Liver (tissue), 9 donors: Measurements from ENCODE around the gene THEMIS. TPM values are rescaled to one million over a fixed set of nuclear protein-coding genes. Genes with fewer than 3 reads are reported as not detected.

Source experiments
- DNase-seq: peaks from one replicate; pipeline ENCODE4 v3.0.0-alpha.2; 2017; ENCODE audit warnings: low spot score
- H3K27ac ChIP-seq, 2 donors: one replicate each; pipeline ENCODE4 v1.7.0; 2013; ENCODE audit warnings: inconsistent platforms in 2 of 2, low read length in 2 of 2, control low read depth in 1 of 2, low read depth in 1 of 2, mild to moderate bottlenecking in 1 of 2
- H3K27me3 ChIP-seq, 4 donors: one replicate each; pipeline versions ENCODE4 v1.6.1 to v1.7.0; 2013; ENCODE audit warnings: low read length in 3 of 4, inconsistent platforms in 1 of 4, mild to moderate bottlenecking in 1 of 4, moderate library complexity in 1 of 4; ENCODE audit not compliant: control insufficient read depth in 4 of 4, insufficient read depth in 4 of 4
- H3K36me3 ChIP-seq, 4 donors: one replicate each; pipeline versions ENCODE4 v1.6.1 to v1.7.0; 2013; ENCODE audit warnings: low read length in 3 of 4, mild to moderate bottlenecking in 3 of 4, low read depth in 1 of 4, moderate library complexity in 1 of 4; ENCODE audit not compliant: control insufficient read depth in 4 of 4, insufficient read depth in 3 of 4
- H3K4me1 ChIP-seq, 4 donors: one replicate each; pipeline versions ENCODE4 v1.6.1 to v1.7.0; 2013; ENCODE audit warnings: low read length in 3 of 4, mild to moderate bottlenecking in 3 of 4, moderate library complexity in 1 of 4; ENCODE audit not compliant: control insufficient read depth in 4 of 4, insufficient read depth in 4 of 4
- H3K4me3 ChIP-seq, 3 donors: one replicate each; pipeline versions ENCODE4 v1.6.1 to v1.7.0; 2013; ENCODE audit warnings: low read length in 3 of 3, control low read depth in 1 of 3, low read depth in 1 of 3, mild to moderate bottlenecking in 1 of 3
- H3K9ac ChIP-seq, 2 donors: one replicate each; pipeline ENCODE4 v1.7.0; 2013; ENCODE audit warnings: low read length in 2 of 2, mild to moderate bottlenecking in 2 of 2, moderate library complexity in 2 of 2, control low read depth in 1 of 2, low read depth in 1 of 2
- H3K9me3 ChIP-seq, 4 donors: one replicate each; pipeline versions ENCODE4 v1.6.1 to v1.7.0; 2013; ENCODE audit warnings: low read length in 3 of 4; ENCODE audit not compliant: control insufficient read depth in 4 of 4
- EGR1 ChIP-seq, 2 donors: IDR thresholded peaks; 2 replicates each; pipeline ENCODE4 v1.6.1; 2016 to 2018; ENCODE audit warnings: antibody characterized with exemption in 2 of 2, low read depth in 2 of 2
- FOXA2 ChIP-seq: IDR thresholded peaks from 2 replicates; pipeline ENCODE4 v1.6.1; 2016; ENCODE audit warnings: antibody characterized with exemption
- GABPA ChIP-seq, 2 donors: IDR thresholded peaks in 1 of 2; conservative IDR thresholded peaks in 1 of 2; 2 replicates each; pipeline ENCODE4 v1.6.1; 2016; ENCODE audit warnings: antibody characterized with exemption in 2 of 2, mild to moderate bottlenecking in 1 of 2, moderate library complexity in 1 of 2
- HNF4A ChIP-seq, 2 donors: conservative IDR thresholded peaks; 2 replicates each; pipeline ENCODE4 v1.6.1; 2016; ENCODE audit warnings: antibody characterized with exemption in 2 of 2, mild to moderate bottlenecking in 2 of 2
- HNF4G ChIP-seq: IDR thresholded peaks from 2 replicates; pipeline ENCODE4 v1.6.1; 2016; ENCODE audit warnings: antibody characterized with exemption
- JUND ChIP-seq, 2 donors: IDR thresholded peaks; 2 replicates each; pipeline ENCODE4 v1.6.1; 2016; ENCODE audit warnings: antibody characterized with exemption in 2 of 2
- NR2F2 ChIP-seq: IDR thresholded peaks from 2 replicates; pipeline ENCODE4 v1.6.1; 2016; ENCODE audit warnings: antibody characterized with exemption
- RAD21 ChIP-seq, 2 donors: IDR thresholded peaks; 2 replicates each; pipeline ENCODE4 v1.6.1; 2016; ENCODE audit warnings: antibody characterized with exemption in 2 of 2, mild to moderate bottlenecking in 2 of 2
- RXRA ChIP-seq, 2 donors: IDR thresholded peaks; 2 replicates each; pipeline ENCODE4 v1.6.1; 2017 to 2018; ENCODE audit warnings: antibody characterized with exemption in 2 of 2, mild to moderate bottlenecking in 1 of 2
- TAF1 ChIP-seq: conservative IDR thresholded peaks from 2 replicates; pipeline ENCODE4 v1.6.1; 2016; ENCODE audit warnings: antibody characterized with exemption, mild to moderate bottlenecking
- WGBS: extraction: QIAGEN DNeasy Blood & Tissue Kit; methylation state at CpG from one replicate; pipeline ENCODE4 v1.1.7; 2013; 5-methylcytosine and 5-hydroxymethylcytosine counted together
- polyA plus RNA-seq, 2 donors: library from polyadenylated mRNA; stranded (reverse) in 1 of 2; unstranded in 1 of 2; fragments of 200-250 nt in 1 of 2; fragments of >200 nt in 1 of 2; fragmentation: Nextera tagmentation in 1 of 2; extraction: Ambion mirVana in 1 of 2; gene quantifications; one replicate each; pipeline versions ENCODE4 v1.2.1 to v1.2.3, GENCODE V29; 2013 to 2015
- total RNA-seq, 2 donors: library from RNA; depleted of rRNA; stranded (reverse); fragments of >200 nt; gene quantifications; one replicate each; pipeline ENCODE4 v1.2.3, GENCODE V29; 2014
- TF ChIP-seq, protein P1 (sequence below): IDR thresholded peaks from 2 replicates; pipeline ENCODE4 v1.6.1; 2016; ENCODE audit warnings: antibody characterized with exemption, mild to moderate bottlenecking
- TF ChIP-seq, protein P2 (sequence below): IDR thresholded peaks from 2 replicates; pipeline ENCODE4 v1.6.1; 2016; ENCODE audit warnings: antibody characterized with exemption
- TF ChIP-seq, protein P3 (sequence below): fragments of 150-350 bp; IDR thresholded peaks from 2 replicates; pipeline ENCODE4 v1.5.1; 2017; ENCODE audit warnings: improper control_type of control experiment, low read depth, low read length; ENCODE audit not compliant: missing input control
- TF ChIP-seq, protein P4 (sequence below): IDR thresholded peaks from 2 replicates; pipeline ENCODE4 v1.6.1; 2016; ENCODE audit warnings: antibody characterized with exemption
- donor health status: healthy.
- donor health status: healthy.
- donor health status: healthy.
- donor health status: healthy.
- donor health status: healthy.

THEMIS gene
- total and polyA plus RNA-seq, 4 donors = 0.05 to 0.59 (median 0.21) TPM

DNA sequence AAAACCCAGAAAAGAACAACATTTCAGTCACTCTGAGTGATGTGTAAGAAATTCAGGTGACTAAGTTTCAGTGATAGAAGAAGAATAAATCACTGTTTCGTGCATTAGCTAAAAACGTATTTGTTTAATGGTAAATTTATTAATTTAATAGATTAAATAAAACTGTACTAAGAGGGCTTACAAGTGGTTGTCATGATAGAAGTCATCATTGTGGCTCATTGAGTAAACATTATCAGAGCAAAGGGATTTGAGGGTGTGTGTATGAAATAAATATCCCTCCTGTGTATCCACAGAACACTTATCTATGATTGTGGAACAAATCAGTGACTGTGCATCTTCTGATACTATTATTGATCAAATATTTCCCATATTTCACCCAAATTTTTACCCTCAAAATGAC lies 40.1 kb downstream of the THEMIS start (continued):
- TF ChIP-seq, protein P1, sequence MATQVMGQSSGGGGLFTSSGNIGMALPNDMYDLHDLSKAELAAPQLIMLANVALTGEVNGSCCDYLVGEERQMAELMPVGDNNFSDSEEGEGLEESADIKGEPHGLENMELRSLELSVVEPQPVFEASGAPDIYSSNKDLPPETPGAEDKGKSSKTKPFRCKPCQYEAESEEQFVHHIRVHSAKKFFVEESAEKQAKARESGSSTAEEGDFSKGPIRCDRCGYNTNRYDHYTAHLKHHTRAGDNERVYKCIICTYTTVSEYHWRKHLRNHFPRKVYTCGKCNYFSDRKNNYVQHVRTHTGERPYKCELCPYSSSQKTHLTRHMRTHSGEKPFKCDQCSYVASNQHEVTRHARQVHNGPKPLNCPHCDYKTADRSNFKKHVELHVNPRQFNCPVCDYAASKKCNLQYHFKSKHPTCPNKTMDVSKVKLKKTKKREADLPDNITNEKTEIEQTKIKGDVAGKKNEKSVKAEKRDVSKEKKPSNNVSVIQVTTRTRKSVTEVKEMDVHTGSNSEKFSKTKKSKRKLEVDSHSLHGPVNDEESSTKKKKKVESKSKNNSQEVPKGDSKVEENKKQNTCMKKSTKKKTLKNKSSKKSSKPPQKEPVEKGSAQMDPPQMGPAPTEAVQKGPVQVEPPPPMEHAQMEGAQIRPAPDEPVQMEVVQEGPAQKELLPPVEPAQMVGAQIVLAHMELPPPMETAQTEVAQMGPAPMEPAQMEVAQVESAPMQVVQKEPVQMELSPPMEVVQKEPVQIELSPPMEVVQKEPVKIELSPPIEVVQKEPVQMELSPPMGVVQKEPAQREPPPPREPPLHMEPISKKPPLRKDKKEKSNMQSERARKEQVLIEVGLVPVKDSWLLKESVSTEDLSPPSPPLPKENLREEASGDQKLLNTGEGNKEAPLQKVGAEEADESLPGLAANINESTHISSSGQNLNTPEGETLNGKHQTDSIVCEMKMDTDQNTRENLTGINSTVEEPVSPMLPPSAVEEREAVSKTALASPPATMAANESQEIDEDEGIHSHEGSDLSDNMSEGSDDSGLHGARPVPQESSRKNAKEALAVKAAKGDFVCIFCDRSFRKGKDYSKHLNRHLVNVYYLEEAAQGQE = no peak
- TF ChIP-seq, protein P2, sequence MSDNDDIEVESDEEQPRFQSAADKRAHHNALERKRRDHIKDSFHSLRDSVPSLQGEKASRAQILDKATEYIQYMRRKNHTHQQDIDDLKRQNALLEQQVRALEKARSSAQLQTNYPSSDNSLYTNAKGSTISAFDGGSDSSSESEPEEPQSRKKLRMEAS = no peak
- TF ChIP-seq EGR1 (IDR thresholded peaks at IDR 0.05; ENCODE audit: low read depth in 2 of 2) (no peak), HNF4A (conservative IDR thresholded peaks at IDR 0.05) (no peak), NR2F2 (no peak)

DNA sequence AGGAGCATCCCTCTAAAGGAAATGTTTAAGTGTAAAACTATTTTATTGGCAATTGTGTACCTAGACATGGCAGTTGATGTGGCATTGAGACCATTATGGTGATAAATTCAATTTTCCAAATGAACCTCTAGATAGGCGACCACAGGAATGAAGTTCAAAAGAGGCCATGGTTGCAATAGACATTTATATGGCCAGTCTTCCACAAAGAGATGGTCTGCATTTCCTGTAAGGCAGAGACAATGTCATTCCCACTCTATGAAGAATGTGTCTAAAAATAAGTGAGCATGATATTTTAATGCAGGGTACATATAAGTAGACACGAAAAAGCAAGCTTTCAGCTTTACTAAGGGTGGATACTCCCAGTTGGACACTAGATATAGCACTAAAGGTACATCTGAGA lies 40.9 kb downstream of the THEMIS start:
- no peaks in the 10 kb centered on the region for H3K27me3 ChIP-seq
- no peaks in the 10 kb centered on the region for H3K36me3 ChIP-seq
- no peak overlapping the region for H3K4me3 ChIP-seq
- TF ChIP-seq NR2F2 (no peak), GABPA (IDR thresholded peaks at IDR 0.05 in 1 of 2, conservative IDR thresholded peaks at IDR 0.05 in 1 of 2) (no peak), JUND (IDR thresholded peaks at IDR 0.05) (no peak), FOXA2 (no peak)
- TF ChIP-seq, protein P1 = no peak
- H3K9ac ChIP-seq = no peak overlapping the region
- no peaks in the 10 kb centered on the region for H3K9me3 ChIP-seq
- no peak for DNase-seq
- no peak overlapping the region for H3K27ac ChIP-seq
- no peaks in the 10 kb centered on the region for H3K4me1 ChIP-seq
- WGBS = 94% methylated on average over 2 of the region's 2 CpGs

DNA sequence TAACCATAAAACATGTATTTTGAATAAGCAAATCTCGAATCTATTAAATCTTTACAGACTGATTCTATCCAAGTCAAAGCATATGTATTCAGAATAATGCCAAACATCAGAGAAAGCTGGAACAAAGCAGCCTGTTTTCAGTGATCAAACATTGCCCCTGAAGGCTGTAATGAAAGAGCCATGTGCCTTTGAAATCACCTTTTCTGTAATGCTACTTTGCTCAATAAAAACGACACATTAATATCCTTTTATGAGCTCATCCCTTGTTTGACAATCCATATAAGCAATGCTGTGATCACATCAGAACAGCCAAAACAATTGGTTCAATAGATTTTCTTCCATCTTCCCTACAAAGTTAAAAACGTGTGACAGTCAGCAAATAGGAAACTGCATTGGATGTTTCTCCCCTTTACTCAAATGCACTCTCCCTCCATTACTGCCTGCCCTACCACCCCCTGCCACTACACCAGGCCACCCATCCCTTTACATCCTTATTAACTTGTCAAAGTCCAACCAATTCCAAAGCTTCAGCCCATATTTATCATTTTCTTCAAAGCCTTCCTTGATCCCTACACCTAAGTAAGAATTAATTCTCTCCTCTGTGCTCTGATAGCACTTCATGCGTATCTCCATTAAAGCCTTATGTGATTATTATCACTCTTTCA lies 42.0 kb downstream of the THEMIS start:
- Histone ChIP-seq H3K27ac (no peak overlapping the region), H3K9ac (no peak overlapping the region), H3K4me3 (no peak overlapping the region), H3K9me3 (no peaks in the 10 kb centered on the region), H3K4me1 (no peaks in the 10 kb centered on the region), H3K27me3 (no peaks in the 10 kb centered on the region), H3K36me3 (no peaks in the 10 kb centered on the region)
- DNase-seq = no peak
- 73% methylated on average over 4 of the region's 4 CpGs for WGBS
- TF ChIP-seq TAF1 (no peak), FOXA2 (no peak), JUND (IDR thresholded peaks at IDR 0.05) (no peak), RAD21 (IDR thresholded peaks at IDR 0.05) (no peak), GABPA (IDR thresholded peaks at IDR 0.05 in 1 of 2, conservative IDR thresholded peaks at IDR 0.05 in 1 of 2) (no peak), NR2F2 (no peak), EGR1 (IDR thresholded peaks at IDR 0.05; ENCODE audit: low read depth in 2 of 2) (no peak), RXRA (IDR thresholded peaks at IDR 0.05) (no peak), HNF4G (no peak)
- TF ChIP-seq, protein P3, sequence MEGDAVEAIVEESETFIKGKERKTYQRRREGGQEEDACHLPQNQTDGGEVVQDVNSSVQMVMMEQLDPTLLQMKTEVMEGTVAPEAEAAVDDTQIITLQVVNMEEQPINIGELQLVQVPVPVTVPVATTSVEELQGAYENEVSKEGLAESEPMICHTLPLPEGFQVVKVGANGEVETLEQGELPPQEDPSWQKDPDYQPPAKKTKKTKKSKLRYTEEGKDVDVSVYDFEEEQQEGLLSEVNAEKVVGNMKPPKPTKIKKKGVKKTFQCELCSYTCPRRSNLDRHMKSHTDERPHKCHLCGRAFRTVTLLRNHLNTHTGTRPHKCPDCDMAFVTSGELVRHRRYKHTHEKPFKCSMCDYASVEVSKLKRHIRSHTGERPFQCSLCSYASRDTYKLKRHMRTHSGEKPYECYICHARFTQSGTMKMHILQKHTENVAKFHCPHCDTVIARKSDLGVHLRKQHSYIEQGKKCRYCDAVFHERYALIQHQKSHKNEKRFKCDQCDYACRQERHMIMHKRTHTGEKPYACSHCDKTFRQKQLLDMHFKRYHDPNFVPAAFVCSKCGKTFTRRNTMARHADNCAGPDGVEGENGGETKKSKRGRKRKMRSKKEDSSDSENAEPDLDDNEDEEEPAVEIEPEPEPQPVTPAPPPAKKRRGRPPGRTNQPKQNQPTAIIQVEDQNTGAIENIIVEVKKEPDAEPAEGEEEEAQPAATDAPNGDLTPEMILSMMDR = no peak
- TF ChIP-seq, protein P4, sequence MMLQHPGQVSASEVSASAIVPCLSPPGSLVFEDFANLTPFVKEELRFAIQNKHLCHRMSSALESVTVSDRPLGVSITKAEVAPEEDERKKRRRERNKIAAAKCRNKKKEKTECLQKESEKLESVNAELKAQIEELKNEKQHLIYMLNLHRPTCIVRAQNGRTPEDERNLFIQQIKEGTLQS = no peak
- TF ChIP-seq, protein P1 = no peak
- TF ChIP-seq, protein P2 = no peak
